Natural killer cell (primary cell): ENCODE measurements around the gene TSEN54. TPM values are rescaled to one million over a fixed set of nuclear protein-coding genes. Genes with fewer than 3 reads are reported as not detected.

Experiments used
- ATAC-seq, 3 donors: fragments of 150-1000 bp in 2 of 3; fragments of 200-7000 bp in 1 of 3; cut with Tn5 transposase; 1 replicate in 1 of 3; 2 replicates in 2 of 3; pipeline ENCODE4 v1.10.0; 2021; ENCODE audit warnings: mild to moderate bottlenecking in 2 of 3, moderate library complexity in 2 of 3
- DNase-seq, 2 donors: peaks; one replicate each; pipeline versions ENCODE4 v3.0.0 to v3.0.0-alpha.2; 2013 to 2021; ENCODE audit warnings: mixed read lengths in 1 of 2
- H3K27ac ChIP-seq: one replicate; pipeline ENCODE4 v1.5.1; 2013; ENCODE audit warnings: mild to moderate bottlenecking, low read length
- H3K27me3 ChIP-seq: one replicate; pipeline ENCODE4 v1.6.1; 2013; ENCODE audit warnings: low read length; ENCODE audit not compliant: control insufficient read depth, insufficient read depth
- H3K36me3 ChIP-seq: one replicate; pipeline ENCODE4 v1.6.1; 2013; ENCODE audit warnings: low read length; ENCODE audit not compliant: control insufficient read depth, insufficient read depth
- H3K4me1 ChIP-seq: one replicate; pipeline ENCODE4 v1.6.1; 2013; ENCODE audit warnings: low read length; ENCODE audit not compliant: control insufficient read depth, insufficient read depth
- H3K4me3 ChIP-seq: one replicate; pipeline ENCODE4 v1.5.1; 2013; ENCODE audit warnings: low read length
- H3K9me3 ChIP-seq: one replicate; pipeline ENCODE4 v1.6.1; 2013; ENCODE audit warnings: low read length; ENCODE audit not compliant: control insufficient read depth, insufficient read depth
- H3K27ac Mint-ChIP-seq, 2 donors: one replicate each; pipeline ENCODE4 v1.8.0; 2022; ENCODE audit warnings: mild to moderate bottlenecking in 2 of 2, mixed read lengths in 2 of 2, moderate library complexity in 1 of 2
- H3K27me3 Mint-ChIP-seq, 2 donors: one replicate each; pipeline ENCODE4 v1.8.0; 2022; ENCODE audit warnings: low read depth in 2 of 2, mixed read lengths in 2 of 2
- H3K36me3 Mint-ChIP-seq: one replicate; pipeline ENCODE4 v1.8.0; 2022; ENCODE audit warnings: mixed read lengths
- H3K4me1 Mint-ChIP-seq, 2 donors: one replicate each; pipeline ENCODE4 v1.8.0; 2022; ENCODE audit warnings: mixed read lengths in 2 of 2
- H3K4me3 Mint-ChIP-seq: one replicate; pipeline ENCODE4 v1.8.0; 2022; ENCODE audit warnings: mild to moderate bottlenecking, moderate library complexity, mixed read lengths
- H3K9me3 Mint-ChIP-seq, 2 donors: one replicate each; pipeline ENCODE4 v1.8.0; 2022; ENCODE audit warnings: mixed read lengths in 2 of 2
- WGBS: methylation state at CpG from one replicate; pipeline ENCODE4 v1.1.7; 2013; ENCODE audit warnings: missing lambda C conversion rate; ENCODE audit not compliant: insufficient coverage; 5-methylcytosine and 5-hydroxymethylcytosine counted together
- intact Hi-C: fragments of 100-400 bp; cut with micrococcal nuclease; formaldehyde crosslinking; loops from one replicate; pipeline ENCODE4 v1.14.2; 2022
- total RNA-seq, 4 donors: library from RNA; stranded (reverse); fragments of 120-200 nt in 1 of 4; gene quantifications; one replicate each; pipeline versions ENCODE4 v1.2.3 to v1.2.4, GENCODE V29; 2013 to 2022
- TF ChIP-seq, protein P1 (sequence below): fragments of 200-600 bp; IDR thresholded peaks from one replicate; pipeline ENCODE4 v1.8.0; 2022; ENCODE audit warnings: antibody characterized with exemption

Gene TSEN54
- total RNA-seq, 3 donors from 2014 or later (not counting 1 experiment from before 2014, with no cell fraction given) = 180 to 224 (median 186) TPM

DNA sequence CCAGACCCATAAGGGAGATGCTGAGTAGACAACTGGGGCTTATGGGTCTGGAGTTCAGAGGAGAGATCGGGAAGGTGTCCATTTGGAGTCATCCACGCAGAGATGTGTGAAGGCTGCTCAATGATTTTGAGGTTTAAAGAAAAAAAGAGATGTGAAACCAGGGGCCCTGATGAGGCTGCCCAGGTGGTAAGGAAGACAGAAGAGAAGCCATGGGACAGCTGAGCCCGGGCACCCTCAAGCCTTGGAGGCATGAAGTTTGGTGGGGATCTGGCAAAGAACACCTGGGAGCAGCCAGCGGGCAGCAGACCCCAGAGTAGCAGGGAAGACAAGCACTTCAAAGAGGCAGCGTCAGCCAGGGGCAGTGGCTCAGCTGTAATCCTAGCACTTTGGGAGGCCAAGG lies 50.5 kb downstream of the TSEN54 start:
- no peak overlapping the region for H3K27ac ChIP-seq
- Mint-ChIP-seq H3K27ac (no peak overlapping the region), H3K27me3 (no peaks in the 10 kb centered on the region), H3K4me3 (no peak overlapping the region), H3K36me3 (no peaks in the 10 kb centered on the region), H3K9me3 (no peaks in the 10 kb centered on the region), H3K4me1 (peaks cover 0 to 6% of the 10 kb centered on the region in 2 donors)
- WGBS = 67% methylated on average over 5 of the region's 5 CpGs
- DNase-seq (no peak), ATAC-seq (no peak)
- intact Hi-C loops = no loop called here
- TF ChIP-seq, protein P1, sequence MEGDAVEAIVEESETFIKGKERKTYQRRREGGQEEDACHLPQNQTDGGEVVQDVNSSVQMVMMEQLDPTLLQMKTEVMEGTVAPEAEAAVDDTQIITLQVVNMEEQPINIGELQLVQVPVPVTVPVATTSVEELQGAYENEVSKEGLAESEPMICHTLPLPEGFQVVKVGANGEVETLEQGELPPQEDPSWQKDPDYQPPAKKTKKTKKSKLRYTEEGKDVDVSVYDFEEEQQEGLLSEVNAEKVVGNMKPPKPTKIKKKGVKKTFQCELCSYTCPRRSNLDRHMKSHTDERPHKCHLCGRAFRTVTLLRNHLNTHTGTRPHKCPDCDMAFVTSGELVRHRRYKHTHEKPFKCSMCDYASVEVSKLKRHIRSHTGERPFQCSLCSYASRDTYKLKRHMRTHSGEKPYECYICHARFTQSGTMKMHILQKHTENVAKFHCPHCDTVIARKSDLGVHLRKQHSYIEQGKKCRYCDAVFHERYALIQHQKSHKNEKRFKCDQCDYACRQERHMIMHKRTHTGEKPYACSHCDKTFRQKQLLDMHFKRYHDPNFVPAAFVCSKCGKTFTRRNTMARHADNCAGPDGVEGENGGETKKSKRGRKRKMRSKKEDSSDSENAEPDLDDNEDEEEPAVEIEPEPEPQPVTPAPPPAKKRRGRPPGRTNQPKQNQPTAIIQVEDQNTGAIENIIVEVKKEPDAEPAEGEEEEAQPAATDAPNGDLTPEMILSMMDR = no peak
- H3K4me3 ChIP-seq = no peak overlapping the region
- H3K9me3 ChIP-seq = no peaks in the 10 kb centered on the region
- peaks cover 61% of the 10 kb centered on the region for H3K36me3 ChIP-seq
- no peaks in the 10 kb centered on the region for H3K27me3 ChIP-seq
- H3K4me1 ChIP-seq = peaks cover 23% of the 10 kb centered on the region

DNA sequence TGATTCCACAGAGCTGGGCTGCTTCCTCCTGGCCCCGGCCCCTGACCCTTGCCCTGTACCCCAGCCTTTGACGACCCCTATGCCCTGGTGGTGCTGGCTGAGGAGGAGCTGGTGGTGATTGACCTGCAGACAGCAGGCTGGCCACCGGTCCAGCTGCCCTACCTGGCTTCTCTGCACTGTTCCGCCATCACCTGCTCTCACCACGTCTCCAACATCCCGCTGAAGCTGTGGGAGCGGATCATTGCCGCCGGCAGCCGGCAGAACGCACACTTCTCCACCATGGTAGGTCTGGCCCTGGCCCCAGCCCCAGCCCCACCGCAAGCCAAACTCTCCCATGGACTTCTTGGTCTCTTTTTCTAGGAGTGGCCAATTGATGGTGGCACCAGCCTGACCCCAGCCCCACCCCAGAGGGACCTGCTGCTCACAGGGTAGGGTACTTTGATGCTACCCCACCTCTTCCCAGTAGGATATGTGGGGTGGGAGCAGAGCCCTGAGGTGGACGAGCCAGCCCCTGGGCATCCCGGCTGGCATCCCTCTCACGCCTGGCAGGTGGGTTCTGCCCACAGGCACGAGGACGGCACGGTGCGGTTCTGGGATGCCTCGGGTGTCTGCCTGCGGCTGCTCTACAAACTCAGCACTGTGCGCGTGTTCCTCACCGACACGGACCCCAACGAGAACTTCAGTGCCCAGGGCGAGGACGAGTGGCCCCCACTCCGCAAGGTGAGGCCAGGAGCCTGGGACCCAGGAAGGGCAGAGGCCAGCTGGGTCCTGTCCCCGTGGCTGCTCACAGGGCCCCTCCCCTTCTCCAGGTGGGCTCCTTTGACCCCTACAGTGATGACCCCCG lies 52.3 kb downstream of the TSEN54 start:
- DNase-seq (no peak), ATAC-seq (no peak)
- peaks cover 0 to 6% of the 10 kb centered on the region in 2 donors for H3K4me1 Mint-ChIP-seq
- 96% methylated on average over 31 of the region's 31 CpGs for WGBS
- intact Hi-C loops = no loop called here
- peaks cover 62% of the 10 kb centered on the region for H3K36me3 ChIP-seq
- no peaks in the 10 kb centered on the region for H3K27me3 ChIP-seq
- no peak overlapping the region for H3K4me3 Mint-ChIP-seq
- no peaks in the 10 kb centered on the region for H3K36me3 Mint-ChIP-seq
- no peak overlapping the region for H3K27ac Mint-ChIP-seq
- TF ChIP-seq, protein P1 = no peak
- H3K9me3 Mint-ChIP-seq = no peaks in the 10 kb centered on the region
- H3K27me3 Mint-ChIP-seq = no peaks in the 10 kb centered on the region
- peaks cover 23% of the 10 kb centered on the region for H3K4me1 ChIP-seq
- no peaks in the 10 kb centered on the region for H3K9me3 ChIP-seq
- no peak overlapping the region for H3K27ac ChIP-seq
- H3K4me3 ChIP-seq = no peak overlapping the region

DNA sequence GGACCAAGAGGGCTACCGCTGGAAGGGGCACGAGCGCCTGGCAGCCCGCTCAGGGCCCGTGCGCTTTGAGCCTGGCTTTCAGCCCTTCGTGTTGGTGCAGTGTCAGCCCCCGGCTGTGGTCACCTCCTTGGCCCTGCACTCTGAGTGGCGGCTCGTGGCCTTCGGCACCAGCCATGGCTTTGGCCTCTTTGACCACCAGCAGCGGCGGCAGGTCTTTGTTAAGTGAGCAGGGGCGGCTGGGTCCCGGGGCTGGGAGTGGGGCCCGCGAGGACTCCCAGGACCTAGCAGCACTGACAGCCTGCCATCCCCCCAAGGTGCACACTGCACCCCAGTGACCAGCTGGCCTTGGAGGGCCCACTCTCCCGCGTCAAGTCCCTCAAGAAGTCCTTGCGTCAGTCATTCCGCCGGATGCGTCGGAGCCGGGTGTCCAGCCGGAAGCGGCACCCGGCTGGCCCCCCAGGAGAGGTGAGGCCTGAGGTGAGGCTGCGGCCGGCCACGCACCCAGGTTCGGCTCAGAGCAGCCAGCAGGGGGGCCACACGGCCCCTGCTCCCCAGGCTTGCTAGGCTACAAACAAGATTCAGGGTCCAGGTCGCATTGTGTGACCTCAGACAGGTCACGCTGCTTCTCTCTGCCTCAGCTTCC lies 53.8 kb downstream of the TSEN54 start:
- peak overlapping the region in 1 of 2 donors; percentile 9 for H3K27ac Mint-ChIP-seq
- H3K4me1 Mint-ChIP-seq = peaks cover 0 to 6% of the 10 kb centered on the region in 2 donors
- H3K9me3 Mint-ChIP-seq = no peaks in the 10 kb centered on the region
- no peaks in the 10 kb centered on the region for H3K36me3 Mint-ChIP-seq
- intact Hi-C loops = no loop called here
- Histone ChIP-seq H3K36me3 (peaks cover 52% of the 10 kb centered on the region), H3K9me3 (no peaks in the 10 kb centered on the region), H3K4me3 (no peak overlapping the region), H3K27me3 (no peaks in the 10 kb centered on the region), H3K27ac (no peak overlapping the region), H3K4me1 (peaks cover 23% of the 10 kb centered on the region)
- H3K27me3 Mint-ChIP-seq = no peaks in the 10 kb centered on the region
- 93% methylated on average over 35 of the region's 35 CpGs for WGBS
- H3K4me3 Mint-ChIP-seq = no peak overlapping the region
- ATAC-seq (no peak), DNase-seq (no peak)
- TF ChIP-seq, protein P1 = no peak
